GM18499 (cell line): ENCODE data around the gene CYP3A7.
"Not testable (repeated sequence)": the region's sequence is repeated elsewhere in the genome, so short reads cannot be mapped to it uniquely, and the experiment has no call there.

Source experiments
- ATAC-seq: cut with Tn5 transposase; IDR thresholded peaks from one replicate; pipeline ENCODE4 v1.9.1; 2021; ENCODE audit warnings: moderate number of reproducible peaks; ENCODE audit not compliant: insufficient read depth, unreplicated experiment

Gene CYP3A7

GRCh38 chr7:99674995-99675742 lies 59.8 kb downstream of the CYP3A7 start:
- no peak for ATAC-seq

- ATAC-seq, result no peak
Observed at GRCh38 chr7:99672573-99672972, 62.4 kb downstream of the CYP3A7 start.

GRCh38 chr7:99669782-99670181 lies 65.2 kb downstream of the CYP3A7 start:
- no peak for ATAC-seq

- ATAC-seq, result no peak
Observed at GRCh38 chr7:99668541-99668940, 66.5 kb downstream of the CYP3A7 start.

GRCh38 chr7:99667179-99667578 lies 67.8 kb downstream of the CYP3A7 start:
- ATAC-seq, result no peak

- ATAC-seq, result no peak
Observed at GRCh38 chr7:99666013-99666395, 69.0 kb downstream of the CYP3A7 start.

GRCh38 chr7:99665312-99666012 lies 69.5 kb downstream of the CYP3A7 start:
- no peak for ATAC-seq

GRCh38 chr7:99657879-99658278 lies 77.1 kb downstream of the CYP3A7 start:
- ATAC-seq, result not testable (repeated sequence)
